Spleen (tissue), 7 donors: ENCODE data around the gene ARHGAP20.

ENCODE experiments used
- CTCF ChIP-seq, 11 experiments: fragments of 200-600 bp in 7 of 11; fragments of 450-650 bp in 4 of 11; sonication (generic) in 4 of 11; IDR thresholded peaks in 8 of 11; conservative IDR thresholded peaks in 3 of 11; 1 replicate in 7 of 11; 2 replicates in 4 of 11; pipeline versions ENCODE4 v1.4.0 to v1.8.0; 2016 to 2021; ENCODE audit warnings: antibody characterized with exemption in 11 of 11, inconsistent platforms in 4 of 11, mild to moderate bottlenecking in 1 of 11
- POLR2A ChIP-seq, 3 donors: fragments of 450-650 bp; IDR thresholded peaks; one replicate each; pipeline ENCODE4 v1.5.1; 2017; ENCODE audit warnings: antibody characterized with exemption in 3 of 3, mild to moderate bottlenecking in 1 of 3
- donor health status: DM: no; HTN: no; CAD: no; lungs with moderate emphysema.
- donor health status: DM: no; HTN: no; CAD: no.
- donor health status: DM: no; HTN: no; CAD: no.

GRCh38 chr11:110711776-110712658 lies at the start of gene ARHGAP20:
- TF ChIP-seq CTCF (IDR thresholded peaks at IDR 0.05 in 8 of 11, conservative IDR thresholded peaks at IDR 0.05 in 3 of 11) (peak in 1 of 11 experiments; percentile 12), POLR2A (IDR thresholded peaks at IDR 0.05) (no peak)
